ENCODE results near the gene TNP2. TPM values are rescaled to one million over a fixed set of nuclear protein-coding genes. Genes with fewer than 3 reads are reported as not detected.
"Not testable (repeated sequence)": the region's sequence is repeated elsewhere in the genome, so short reads cannot be mapped to it uniquely, and the experiment has no call there.

TNP2 gene
- polyA plus RNA-seq, 4 donors, result not detected

GRCh38 chr16:11225677-11226549 is 43.2 kb downstream of the TNP2 start:
- DNase-seq (ENCODE audit: low read depth in 4 of 4, low spot score in 2 of 4), result no peak

GRCh38 chr16:11224894-11225676 is 44.0 kb downstream of the TNP2 start:
- DNase-seq (ENCODE audit: low read depth in 4 of 4, low spot score in 2 of 4), result no peak

GRCh38 chr16:11224096-11224893 is 44.8 kb downstream of the TNP2 start:
- no peak for DNase-seq (ENCODE audit: low read depth in 4 of 4, low spot score in 2 of 4)

GRCh38 chr16:11220507-11220906 is 48.6 kb downstream of the TNP2 start:
- not testable (repeated sequence) for DNase-seq (ENCODE audit: low read depth in 4 of 4, low spot score in 2 of 4)

GRCh38 chr16:11219178-11219577 is 49.9 kb downstream of the TNP2 start:
- DNase-seq (ENCODE audit: low read depth in 4 of 4, low spot score in 2 of 4), result no peak

GRCh38 chr16:11218604-11218962 is 50.5 kb downstream of the TNP2 start:
- DNase-seq (ENCODE audit: low read depth in 4 of 4, low spot score in 2 of 4), result no peak

Other genes starting within 250 kb of the TNP2 start
- gene SOCS1, start 13.1 kb downstream of the TNP2 start, polyA plus RNA-seq (ENCODE audit: insufficient read length in 4 of 4), result 10 to 100 TPM in 1 of 4 donors, 1 to 10 TPM in 3; 4.7 to 12.7 (median 7.2) TPM
- not detected for gene PRM3, start 4.3 kb upstream of the TNP2 start, polyA plus RNA-seq (ENCODE audit: insufficient read length in 4 of 4)
- not detected for gene PRM2, start 7.2 kb upstream of the TNP2 start, polyA plus RNA-seq (ENCODE audit: insufficient read length in 4 of 4)
- gene PRM1, start 12.0 kb upstream of the TNP2 start, polyA plus RNA-seq (ENCODE audit: insufficient read length in 4 of 4), result not detected
- 10 to 100 TPM; 22.3 to 33.6 (median 25.9) TPM for gene RMI2, start 76.1 kb upstream of the TNP2 start, polyA plus RNA-seq (ENCODE audit: insufficient read length in 4 of 4)